ENCODE data around the gene LIPC.

The LIPC gene

DNA sequence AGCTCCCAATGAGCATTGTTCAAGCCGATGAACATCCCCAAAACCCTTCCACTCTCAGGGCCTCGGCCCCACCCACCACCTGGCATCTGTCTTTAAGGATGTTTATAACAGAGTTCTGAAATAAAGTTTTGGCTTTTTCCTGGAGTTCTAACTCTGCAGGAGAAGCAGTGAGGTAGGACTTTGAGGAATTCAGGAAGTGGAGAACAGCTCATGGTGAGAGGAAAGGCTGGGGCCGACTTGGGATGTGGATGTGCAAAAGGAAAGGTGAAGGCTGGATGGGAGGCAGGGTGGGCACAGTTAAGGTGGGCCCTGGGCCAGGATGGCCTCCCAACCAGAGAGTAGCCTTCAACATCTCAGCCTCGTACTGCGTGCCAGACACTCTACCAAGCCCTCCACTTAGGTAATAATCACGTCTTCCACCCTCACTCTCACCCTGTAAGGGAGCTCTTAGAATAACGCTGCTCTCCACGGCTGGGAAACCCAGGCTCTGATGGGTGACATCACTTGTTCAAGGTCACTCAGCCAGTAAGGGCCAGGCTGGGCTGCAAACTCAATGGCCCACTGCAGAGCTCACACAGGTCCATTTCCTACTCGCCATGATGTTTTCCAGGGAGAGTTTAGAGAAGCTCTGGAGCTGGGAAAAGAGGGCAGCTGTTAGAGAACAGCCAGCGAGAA is 28.5 kb downstream of the LIPC start:
- no peak for DNase-seq

GRCh38 chr15:58460872-58461271 is 29.1 kb downstream of the LIPC start:
- DNase-seq, result no peak

GRCh38 chr15:58462547-58462946 is 30.8 kb downstream of the LIPC start:
- DNase-seq, result no peak

DNA sequence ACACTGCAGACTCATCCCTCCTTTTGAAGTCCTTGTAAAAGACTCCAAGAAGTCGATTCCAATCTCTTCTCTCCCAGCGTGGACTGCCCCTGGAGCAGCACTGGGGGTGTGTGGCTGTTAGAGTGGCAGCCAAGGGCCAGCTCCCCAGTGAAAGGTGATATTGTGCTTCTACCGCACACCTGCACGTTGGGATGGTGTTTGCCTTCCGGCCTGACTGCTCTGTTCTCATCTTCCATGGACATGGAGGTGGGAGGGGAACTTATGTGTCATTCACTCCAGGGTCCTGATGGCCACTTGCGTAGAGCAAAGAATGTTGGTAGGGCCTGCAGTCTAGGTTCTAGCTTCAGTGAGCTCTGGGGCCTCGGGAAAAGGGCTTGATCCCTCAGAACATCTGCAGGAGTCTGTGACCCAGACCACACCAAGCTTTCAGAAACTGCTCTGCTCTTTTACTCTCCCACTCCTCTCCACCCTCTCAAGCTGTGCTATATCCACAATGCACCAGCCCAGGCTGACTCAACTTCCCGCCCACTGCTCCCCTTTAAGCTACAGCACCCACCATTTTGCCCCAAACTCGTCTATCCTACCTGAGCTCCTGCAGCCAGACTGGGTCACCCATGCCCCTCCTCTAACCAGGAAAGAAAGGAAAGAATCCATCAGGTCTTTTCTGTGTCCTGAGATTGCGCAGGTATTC is 31.3 kb downstream of the LIPC start:
- DNase-seq, result peak in 1 of 2 experiments; percentile 42

GRCh38 chr15:58463815-58464650 is 32.2 kb downstream of the LIPC start:
- DNase-seq, result no peak

DNA sequence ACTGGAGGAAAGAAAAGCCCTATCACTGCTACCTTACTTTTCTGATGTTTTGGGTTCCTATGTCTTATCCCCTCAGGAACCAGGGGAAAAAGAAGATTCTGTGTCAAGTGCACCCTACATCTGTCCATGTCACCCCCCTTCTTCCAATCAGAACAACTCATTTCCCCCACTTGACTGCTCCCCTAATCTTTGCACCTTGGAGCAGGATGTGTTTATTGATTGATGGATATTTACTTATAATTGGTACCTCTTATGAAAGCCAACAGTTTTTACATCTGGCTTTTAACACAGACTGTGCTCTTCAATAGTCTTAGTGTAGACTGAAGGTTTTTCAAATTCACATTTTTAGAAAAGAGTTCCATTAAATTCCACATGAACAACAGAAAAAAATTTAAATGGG is 33.3 kb downstream of the LIPC start:
- DNase-seq, result no peak

GRCh38 chr15:58465866-58466517 is 34.2 kb downstream of the LIPC start:
- no peak for DNase-seq

GRCh38 chr15:58466566-58466965 is 34.8 kb downstream of the LIPC start:
- DNase-seq, result no peak

- DNase-seq, result no peak
These were observed 35.4 kb downstream of the LIPC start for GRCh38 chr15:58467121-58467721.

GRCh38 chr15:58467722-58468423 is 36.1 kb downstream of the LIPC start:
- DNase-seq, result no peak

DNA sequence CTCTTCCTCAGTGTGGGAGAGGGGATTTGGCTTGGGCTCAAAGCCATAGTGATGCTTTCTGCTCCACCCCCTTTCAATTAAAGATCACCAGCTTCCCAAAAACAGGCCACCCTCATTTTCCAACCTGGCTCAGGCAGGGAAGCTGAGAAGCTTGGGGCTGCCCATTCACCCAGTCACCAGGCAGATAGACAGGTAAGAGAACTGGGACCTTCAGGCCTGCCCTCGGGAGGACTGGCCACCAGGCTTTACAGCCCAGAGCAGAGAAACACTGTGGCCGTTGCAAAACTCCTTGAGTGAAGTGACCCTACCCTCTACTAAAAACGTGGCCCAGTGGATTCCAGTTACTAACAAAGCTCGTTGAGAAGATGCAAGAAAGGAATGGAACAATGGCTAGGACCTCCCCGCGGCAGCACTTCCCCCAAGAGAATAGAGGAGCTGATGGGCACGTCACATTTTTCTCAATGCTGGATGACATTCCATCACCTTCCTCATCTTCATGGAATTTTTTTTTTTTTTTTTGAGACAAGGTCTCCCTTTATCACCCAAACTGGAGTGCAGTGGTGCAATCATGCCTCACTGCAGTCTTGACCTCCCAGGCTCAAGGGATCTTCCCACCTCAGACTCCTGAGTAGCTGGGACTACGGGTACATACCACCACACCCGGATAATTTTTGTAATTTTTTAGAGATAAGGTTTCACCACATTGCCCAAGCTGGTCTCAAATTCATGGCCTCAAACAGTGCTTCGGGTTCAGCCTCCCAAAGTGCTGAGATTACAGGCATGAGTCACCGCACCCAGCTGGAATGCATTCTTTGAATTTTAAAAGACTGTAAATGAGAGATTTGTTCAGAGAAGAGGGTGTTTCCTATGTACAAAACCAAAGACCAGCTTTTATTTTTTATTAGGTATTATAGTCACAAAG is 37.9 kb downstream of the LIPC start:
- DNase-seq, result no peak

GRCh38 chr15:58471348-58471747 is 39.6 kb downstream of the LIPC start:
- DNase-seq, result no peak

- no peak for DNase-seq
These were observed 40.4 kb downstream of the LIPC start for GRCh38 chr15:58472221-58472620.

DNA sequence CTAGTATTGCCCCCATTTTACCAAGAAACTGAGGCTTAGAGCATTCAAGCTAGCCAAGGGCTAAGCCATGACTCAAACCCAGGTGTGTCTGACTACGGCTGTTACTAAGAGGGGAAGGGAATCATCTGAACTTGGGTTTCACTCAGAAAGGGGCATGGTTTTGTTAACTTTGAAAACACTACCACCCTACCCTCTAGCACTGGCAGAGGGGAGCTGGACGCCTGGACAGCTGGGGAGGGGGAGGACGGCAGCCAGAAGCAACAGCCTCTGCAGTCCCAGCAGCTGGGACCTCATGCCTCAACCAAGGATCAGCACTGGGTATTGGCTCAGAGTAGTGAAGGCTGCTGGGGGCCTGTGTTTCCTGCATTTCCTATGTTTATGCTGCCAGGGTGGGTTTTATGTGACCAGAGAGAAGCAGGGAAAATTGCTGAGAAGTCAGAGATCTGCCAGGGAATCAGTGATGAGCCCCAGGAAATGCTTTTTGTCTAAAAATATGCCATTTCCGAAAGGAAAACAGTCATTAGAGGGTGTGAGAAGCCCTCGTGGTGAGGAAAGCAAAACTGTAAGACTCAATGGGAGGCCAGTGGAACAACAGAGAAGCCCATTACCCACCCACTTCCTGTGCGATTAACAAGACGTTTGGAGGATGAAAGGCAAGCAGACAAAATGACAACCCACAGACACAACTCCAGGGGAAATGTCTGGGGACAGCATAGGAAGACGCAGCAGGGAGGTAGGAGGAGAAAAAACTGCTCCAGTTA is 41.2 kb downstream of the LIPC start:
- DNase-seq, result peak in 1 of 2 experiments; percentile 35

GRCh38 chr15:58473724-58474123 is 41.9 kb downstream of the LIPC start:
- peak in 1 of 2 experiments; percentile 9 for DNase-seq

- DNase-seq, result no peak
These were observed 43.0 kb downstream of the LIPC start for GRCh38 chr15:58474741-58475323.

DNA sequence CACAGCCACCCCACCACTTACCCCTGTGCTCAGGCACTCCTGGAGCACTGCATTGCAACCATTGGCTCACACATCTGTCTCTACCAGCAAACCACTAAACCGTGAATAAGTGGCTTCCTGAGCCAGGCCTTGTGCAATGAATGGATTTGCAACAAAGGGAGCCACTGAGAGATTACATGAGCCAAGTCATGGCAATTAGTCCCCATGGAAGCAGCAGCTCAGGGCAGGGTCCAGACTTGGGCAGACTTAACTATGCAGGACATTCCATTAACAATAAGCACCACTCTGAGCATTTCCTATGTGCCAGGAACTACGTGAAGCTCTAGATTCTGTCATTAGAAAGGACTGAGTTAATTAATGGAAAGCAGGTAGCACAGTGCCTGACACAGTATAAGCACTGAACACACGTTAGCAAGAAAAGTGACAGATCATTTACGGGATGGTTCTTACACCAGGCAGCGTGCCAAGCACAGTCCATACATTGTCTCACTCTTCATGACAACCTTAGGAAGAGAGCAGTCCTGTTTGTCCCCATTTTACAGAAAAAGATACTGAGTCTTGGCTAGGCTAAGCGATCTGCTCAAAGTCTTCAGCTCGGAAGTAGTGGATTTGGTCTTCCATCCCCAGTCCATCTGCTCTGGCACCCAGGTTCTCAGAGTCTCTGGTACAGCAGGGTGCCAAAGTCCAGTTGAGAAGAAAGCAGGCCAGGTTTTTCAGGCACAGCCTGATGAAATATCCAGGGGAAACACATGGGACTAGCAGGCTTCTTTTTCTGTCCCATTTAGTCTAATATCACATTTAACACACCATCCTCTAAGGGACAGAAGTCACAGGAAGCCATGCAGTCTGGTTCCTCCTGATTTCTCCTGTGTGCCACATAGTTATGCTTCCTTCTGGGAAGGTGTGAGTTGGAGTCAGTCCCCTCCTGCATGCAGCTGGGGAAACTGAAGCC is 44.1 kb downstream of the LIPC start:
- no peak for DNase-seq

DNA sequence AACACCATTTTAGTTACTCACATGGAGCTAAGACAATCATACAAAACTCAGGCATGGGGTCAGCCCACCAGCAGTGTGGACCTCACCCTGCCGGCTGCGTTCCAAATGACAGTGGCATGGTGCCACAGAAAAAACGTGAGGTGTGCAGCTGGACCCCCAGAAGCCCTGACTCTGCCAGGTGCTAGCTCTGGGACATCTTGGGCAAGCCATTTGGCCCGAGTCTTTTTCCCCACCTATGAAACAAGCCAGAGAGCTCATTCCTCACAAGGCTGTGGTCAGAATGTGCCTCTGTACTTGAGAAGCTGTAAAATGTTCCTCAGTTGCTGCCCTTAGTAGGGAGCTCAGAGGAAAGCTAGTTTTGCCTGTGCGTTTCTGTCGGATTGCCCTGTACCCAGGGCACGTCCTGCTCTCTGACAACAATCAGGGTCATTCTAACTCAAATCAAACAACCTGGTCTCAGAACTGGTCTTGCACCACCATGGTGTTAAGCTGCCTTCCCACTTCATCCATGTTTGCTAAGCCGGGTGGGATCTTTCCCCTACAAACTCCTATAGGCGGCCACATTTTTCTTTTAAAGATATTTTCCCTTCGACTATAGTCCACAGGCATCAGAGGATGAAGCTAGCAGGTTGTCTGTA is 44.9 kb downstream of the LIPC start:
- DNase-seq, result no peak

All from stimulated activated CD4-positive, alpha-beta T cell treated with anti-CD3 and anti-CD28 coated beads, Interleukin-4, amount 100 ng/mL, for 4 hours (primary cell).